GM12891 (cell line): Measurements from ENCODE around the gene NPBWR2.

Experiments used
- PAX5 ChIP-seq: IDR thresholded peaks from 2 replicates; pipeline ENCODE4 v1.6.1; 2011; ENCODE audit warnings: low read length, moderate library complexity, mild to moderate bottlenecking; ENCODE audit not compliant: insufficient read depth, severe bottlenecking
- POLR2A ChIP-seq: IDR thresholded peaks from 2 replicates; pipeline ENCODE4 v1.6.1; 2011; ENCODE audit warnings: low read depth, low read length, control low read depth
- POLR2AphosphoS5 ChIP-seq: IDR thresholded peaks from 2 replicates; pipeline ENCODE4 v1.6.1; 2011; ENCODE audit warnings: low read depth, low read length, control low read depth
- TAF1 ChIP-seq: IDR thresholded peaks from 2 replicates; pipeline ENCODE4 v1.6.1; 2011; ENCODE audit warnings: low read depth, low read length, control low read depth

GRCh38 chr20:64148581-64148980 lies 41.2 kb upstream of the NPBWR2 start:
- TF ChIP-seq POLR2AphosphoS5 (no peak), PAX5 (no peak), POLR2A (no peak), TAF1 (no peak)
